ENCODE results near the gene AFF3.

Gene AFF3

DNA sequence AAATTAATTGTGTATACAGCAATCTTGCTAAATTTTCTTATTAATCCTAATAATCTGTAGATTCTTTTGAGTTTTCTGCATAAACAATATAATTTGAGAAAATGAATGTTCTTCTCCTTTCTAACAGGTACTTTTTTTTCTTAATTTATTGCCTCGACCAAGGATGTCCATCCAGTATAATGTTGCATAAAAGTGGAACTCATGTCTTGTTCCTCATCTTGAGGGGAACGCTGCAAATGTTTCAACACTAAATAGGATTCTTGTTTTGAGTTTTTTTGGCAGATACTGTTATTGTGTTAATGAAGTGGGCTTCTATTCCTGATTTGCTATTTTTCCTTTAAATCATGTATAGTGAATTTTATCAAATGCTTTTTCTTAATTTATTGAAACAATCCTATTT is 408.2 kb downstream of the AFF3 start:
- H3K27ac ChIP-seq = no peak overlapping the region
- TF ChIP-seq, protein P1, sequence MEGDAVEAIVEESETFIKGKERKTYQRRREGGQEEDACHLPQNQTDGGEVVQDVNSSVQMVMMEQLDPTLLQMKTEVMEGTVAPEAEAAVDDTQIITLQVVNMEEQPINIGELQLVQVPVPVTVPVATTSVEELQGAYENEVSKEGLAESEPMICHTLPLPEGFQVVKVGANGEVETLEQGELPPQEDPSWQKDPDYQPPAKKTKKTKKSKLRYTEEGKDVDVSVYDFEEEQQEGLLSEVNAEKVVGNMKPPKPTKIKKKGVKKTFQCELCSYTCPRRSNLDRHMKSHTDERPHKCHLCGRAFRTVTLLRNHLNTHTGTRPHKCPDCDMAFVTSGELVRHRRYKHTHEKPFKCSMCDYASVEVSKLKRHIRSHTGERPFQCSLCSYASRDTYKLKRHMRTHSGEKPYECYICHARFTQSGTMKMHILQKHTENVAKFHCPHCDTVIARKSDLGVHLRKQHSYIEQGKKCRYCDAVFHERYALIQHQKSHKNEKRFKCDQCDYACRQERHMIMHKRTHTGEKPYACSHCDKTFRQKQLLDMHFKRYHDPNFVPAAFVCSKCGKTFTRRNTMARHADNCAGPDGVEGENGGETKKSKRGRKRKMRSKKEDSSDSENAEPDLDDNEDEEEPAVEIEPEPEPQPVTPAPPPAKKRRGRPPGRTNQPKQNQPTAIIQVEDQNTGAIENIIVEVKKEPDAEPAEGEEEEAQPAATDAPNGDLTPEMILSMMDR (conservative IDR thresholded peaks at IDR 0.05) = no peak

DNA sequence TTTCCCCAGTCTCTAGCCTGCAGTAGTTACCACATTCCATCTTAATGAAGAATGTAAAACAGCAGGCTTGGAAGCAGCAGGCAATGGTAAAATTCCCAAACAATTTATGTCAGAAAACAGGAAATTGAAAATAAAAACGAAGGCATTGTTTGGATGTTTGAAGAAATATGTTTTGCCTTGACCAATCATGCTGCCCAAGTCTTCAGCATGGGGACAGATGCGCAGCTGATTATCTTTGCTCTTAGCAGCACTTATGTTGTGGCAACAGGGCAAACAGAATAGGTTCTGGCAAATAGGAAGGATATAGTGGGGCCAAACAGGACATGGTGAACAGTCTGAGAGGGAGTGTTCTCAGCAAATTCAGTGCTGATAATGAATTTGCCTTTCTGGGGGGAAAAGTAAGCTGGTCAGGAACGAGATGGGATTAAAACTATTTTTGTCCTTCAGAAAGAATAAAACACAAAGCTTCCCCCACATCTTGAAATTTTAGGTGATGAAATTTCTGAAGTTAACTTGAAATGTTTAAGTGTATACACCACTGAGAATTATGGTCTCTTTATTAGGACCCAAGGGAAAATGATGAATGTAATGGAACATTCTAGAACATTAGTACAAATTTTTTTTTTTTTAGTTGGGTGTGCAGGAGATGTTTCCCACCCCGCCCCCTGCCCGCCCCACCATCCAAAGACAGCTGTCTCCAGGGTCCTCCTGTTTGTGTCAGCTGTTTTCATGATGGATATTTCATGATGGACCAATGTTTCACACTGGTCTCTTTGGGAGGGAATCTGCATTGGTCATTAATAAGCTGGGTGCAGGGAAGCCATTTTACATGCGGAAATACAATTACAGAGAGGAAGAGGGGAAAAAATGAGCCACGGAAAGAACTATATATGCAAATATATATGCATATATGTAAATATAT is 413.0 kb downstream of the AFF3 start:
- H3K27ac ChIP-seq = no peak overlapping the region
- TF ChIP-seq, protein P1 (conservative IDR thresholded peaks at IDR 0.05) = no peak

DNA sequence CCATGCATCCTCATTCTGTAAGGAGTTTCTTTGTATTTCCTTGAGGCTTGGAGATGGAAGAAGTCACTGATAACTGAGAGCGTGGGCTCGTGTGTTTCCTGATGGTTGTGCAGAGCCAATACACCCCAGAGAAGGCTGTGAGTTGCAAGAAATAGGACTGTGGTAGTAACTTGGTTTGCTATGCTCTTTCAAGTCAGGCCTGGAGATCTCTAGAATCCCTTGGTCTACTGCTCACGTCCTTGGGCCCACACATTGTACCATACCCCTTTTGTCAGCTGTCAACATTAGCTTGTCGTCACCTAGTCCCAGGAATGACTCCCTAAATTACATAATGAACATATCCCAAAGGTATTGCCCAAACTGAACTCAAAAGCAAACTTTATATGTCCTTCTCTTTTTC is 414.2 kb downstream of the AFF3 start:
- H3K27ac ChIP-seq = peak overlapping the region; percentile 45; the same call in 1 of the 2 replicates
- TF ChIP-seq, protein P1 (conservative IDR thresholded peaks at IDR 0.05) = no peak

DNA sequence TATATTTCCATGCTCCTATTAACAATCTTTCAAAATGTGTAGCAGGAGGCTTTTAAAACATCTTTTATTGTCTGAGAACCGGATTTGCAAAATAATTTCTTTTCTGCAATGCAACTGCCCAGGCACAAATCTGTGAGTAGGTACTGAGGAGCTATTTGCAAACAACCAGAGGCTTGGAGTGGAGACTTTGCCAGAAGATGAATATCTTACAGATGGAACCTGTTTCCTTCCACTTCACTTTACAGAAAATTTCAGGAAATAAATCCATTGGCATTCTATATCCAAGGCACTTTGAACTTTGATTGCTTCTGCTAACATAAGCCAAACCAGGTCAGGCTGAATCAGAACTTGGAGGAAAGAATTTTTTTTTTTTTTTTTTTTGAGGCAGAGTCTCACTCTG is 415.2 kb downstream of the AFF3 start:
- H3K27ac ChIP-seq = peak overlapping the region; percentile 45
- TF ChIP-seq, protein P1 (conservative IDR thresholded peaks at IDR 0.05) = no peak

DNA sequence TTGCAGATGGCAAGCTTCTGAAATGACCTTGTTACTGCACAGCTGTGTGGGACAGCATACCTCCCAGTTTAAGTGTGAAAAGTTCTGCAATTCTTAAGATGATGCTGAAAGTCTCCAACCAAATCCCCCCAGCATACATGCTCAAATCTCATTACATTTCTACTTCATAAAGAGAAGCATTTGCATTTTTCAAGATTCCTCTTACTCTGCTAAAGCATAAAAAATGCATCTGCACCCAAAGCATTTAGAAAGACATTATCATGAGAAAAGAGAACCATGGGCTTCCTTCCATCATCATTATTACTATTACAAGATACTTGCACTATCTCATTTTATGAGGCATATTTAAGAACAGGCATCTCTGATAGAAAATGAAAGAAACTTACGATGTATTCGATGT is 415.7 kb downstream of the AFF3 start:
- TF ChIP-seq, protein P1 (conservative IDR thresholded peaks at IDR 0.05) = no peak
- H3K27ac ChIP-seq = peak overlapping the region; percentile 45

DNA sequence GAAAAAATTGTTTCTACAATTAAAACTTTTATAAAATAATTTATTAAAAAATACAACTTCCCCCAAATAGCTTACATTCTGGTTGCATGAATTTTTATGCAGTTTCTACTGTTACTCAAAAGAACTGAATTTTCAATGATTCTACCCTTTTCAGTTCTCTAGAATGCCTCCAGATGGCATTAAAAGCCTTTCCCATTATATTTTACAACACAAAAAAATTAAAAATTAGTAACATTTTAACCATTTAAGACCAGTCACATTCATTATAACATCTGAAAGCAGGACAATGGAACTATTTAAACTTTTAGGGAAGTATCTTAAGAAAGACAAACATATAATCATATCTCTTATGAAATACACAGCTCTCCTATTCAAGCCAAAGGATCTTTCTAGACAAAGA is 416.6 kb downstream of the AFF3 start:
- no peak overlapping the region for H3K27ac ChIP-seq
- TF ChIP-seq, protein P1 (conservative IDR thresholded peaks at IDR 0.05) = peak; percentile 74

DNA sequence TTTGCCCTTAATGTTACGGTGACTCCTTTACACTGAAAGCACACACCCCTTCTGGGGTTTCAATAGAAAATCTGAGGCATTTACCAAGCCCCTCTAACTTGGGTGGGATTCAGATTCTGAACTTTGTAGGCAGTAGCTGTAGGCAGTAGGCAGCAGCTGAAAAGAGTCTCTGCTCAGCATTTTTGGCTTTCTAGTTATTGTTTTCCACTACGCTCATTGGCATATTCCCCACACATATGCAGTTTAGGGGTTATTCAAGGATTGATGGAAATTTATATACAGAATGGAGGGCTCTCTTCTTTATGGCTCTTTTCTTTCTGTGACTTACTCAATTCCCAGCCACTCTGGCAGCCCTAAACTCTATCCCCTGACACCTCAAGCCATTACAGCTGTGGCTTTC is 419.9 kb downstream of the AFF3 start:
- TF ChIP-seq, protein P1 (conservative IDR thresholded peaks at IDR 0.05) = no peak
- no peak overlapping the region for H3K27ac ChIP-seq

Measured in VCaP (cell line).